Stimulated activated CD4-positive, alpha-beta T cell treated with anti-CD3 and anti-CD28 coated beads, Interleukin-2, amount 100 ng/mL, for 48 hours (primary cell): ENCODE results near the gene PAPSS2.
"Not testable (repeated sequence)": the region's sequence is repeated elsewhere in the genome, so short reads cannot be mapped to it uniquely, and the experiment has no call there.

Experiments used
- DNase-seq, 2 donors: peaks; one replicate each; pipeline ENCODE4 v3.0.0-alpha.2; 2020

PAPSS2 gene

DNA sequence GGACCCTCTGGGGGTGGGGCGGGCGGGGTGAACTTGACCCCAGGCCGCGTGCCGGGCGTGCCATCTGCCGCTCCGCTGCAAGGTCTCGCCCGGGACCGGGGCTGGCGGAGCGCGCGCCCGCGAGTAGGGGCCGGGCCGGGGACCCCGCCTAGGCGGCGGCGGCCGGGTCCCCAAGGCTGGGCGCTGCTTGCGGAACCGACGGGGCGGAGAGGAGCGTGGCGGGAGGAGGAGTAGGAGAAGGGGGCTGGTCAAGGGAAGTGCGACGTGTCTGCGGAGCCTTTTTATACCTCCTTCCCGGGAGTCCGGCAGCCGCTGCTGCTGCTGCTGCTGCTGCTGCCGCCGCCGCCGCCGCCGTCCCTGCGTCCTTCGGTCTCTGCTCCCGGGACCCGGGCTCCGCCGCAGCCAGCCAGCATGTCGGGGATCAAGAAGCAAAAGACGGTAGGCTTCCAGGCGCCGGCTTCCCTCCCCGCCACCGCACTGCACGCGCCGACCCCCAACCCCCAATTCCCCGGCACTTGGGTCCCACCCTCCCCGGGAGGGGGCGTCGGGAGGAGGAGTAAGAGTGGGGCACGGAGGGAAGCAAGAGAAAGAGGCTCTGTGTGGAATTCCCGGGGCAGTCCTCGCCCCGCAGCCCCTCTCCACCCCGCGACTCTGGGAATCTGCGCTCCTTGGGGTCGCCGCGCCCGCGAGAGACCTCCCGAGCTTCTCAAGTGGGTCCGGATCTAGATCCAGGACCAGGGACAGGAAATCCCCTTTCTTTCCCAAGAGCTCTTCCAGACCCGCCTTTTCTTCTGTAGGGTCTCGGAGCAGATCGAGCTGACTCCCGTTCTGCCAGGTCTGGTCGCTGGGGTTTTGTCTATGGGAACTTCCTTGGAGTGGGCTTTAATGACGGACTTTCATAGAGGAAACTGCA, at the start of gene PAPSS2:
PAPSS2 (plus strand) TSS at position 308 of the 913 bp plus-strand sequence; CDS start at position 412, 104 bp downstream.
- peak in 1 of 2 donors; percentile 11 for DNase-seq

- not testable (repeated sequence) for DNase-seq
Observed at GRCh38 chr10:87611341-87611740, 48.3 kb upstream of the PAPSS2 start.

GRCh38 chr10:87612115-87612514, 47.6 kb upstream of the PAPSS2 start:
- DNase-seq, result no peak

- DNase-seq, result no peak
Observed at GRCh38 chr10:87613751-87614150, 45.9 kb upstream of the PAPSS2 start.

DNA sequence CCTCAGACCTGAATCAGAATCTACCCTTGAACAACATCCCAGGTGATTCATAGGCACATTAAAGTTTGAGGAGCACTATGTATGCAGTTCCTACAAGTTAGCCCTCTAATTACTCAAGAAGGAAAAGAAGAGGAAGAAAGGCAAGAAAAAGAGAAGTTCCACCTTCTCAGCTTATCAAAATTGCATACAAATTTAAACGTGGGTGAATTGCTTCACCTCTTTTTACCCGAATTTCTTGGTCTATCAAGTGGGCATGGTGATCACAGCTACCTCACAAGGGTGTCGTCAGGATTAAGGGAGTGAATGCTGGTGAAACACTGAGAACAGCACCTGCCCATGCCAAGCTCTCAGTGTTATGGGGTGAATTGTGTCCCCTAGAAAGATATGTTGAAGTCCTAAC, 43.8 kb upstream of the PAPSS2 start:
- no peak for DNase-seq

DNA sequence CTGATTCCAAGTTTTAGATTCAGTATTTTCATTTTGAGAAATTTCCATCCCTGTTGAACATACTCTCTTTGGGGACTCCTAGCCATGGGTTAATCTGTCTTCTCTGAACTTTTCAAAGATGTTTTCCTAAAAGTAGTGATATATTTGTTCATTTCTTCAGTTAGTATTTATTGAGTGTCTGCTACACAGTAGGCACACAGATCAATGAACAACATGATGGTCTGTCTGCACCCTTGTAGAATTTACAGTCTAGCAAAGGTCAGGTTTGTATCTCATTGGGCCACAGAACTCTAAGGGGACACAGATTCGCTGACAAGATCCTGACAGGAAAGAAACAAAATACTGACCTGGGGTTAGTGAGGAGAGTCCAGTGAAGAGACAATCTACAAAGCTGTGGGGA, 42.2 kb upstream of the PAPSS2 start:
- no peak for DNase-seq

- no peak for DNase-seq
Observed at GRCh38 chr10:87618566-87619423, 40.9 kb upstream of the PAPSS2 start.

- no peak for DNase-seq
Observed at GRCh38 chr10:87619705-87620104, 40.0 kb upstream of the PAPSS2 start.

DNA sequence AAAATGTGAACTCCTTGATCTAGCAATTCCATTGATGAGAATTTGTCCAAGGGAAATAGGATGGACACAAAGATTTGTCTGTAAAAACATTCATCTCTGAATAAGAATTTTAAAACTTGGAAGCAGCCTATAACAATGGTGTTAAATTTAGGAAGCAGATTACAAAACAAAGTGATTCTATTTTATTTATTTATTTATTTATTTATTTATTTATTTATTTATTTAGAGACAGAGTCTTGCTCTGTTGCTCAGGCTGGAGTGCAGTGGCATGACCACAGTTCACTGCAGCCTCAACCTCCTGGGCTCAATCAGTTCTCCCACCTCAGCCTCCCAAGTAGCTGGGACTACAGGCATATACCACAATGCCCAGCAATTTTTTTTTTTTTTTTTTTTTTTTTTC, 38.2 kb upstream of the PAPSS2 start:
- not testable (repeated sequence) for DNase-seq

- DNase-seq, result no peak
Observed at GRCh38 chr10:87622314-87623004, 37.2 kb upstream of the PAPSS2 start.

GRCh38 chr10:87623191-87623590, 36.5 kb upstream of the PAPSS2 start:
- DNase-seq, result no peak

DNA sequence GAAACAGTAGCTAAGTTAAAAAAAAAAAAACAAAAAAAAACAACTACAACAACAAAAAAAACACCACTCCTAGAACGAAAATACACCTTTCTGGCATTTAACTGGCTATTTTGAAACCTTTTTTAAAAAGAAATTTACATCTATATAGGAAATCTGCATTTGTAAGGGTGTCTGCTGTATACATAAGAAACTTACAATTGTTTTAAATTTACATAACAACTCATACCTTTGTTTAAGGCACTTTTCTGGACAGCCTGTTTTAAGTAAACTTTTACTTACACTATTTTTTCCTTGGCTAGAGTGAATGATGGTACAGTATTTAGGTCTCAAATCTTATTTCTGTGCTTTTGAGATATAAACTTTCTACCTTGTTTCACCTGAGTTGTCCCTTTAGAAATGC, 34.0 kb upstream of the PAPSS2 start:
- no peak for DNase-seq

- DNase-seq, result no peak
Observed at GRCh38 chr10:87626422-87626892, 33.2 kb upstream of the PAPSS2 start.

DNA sequence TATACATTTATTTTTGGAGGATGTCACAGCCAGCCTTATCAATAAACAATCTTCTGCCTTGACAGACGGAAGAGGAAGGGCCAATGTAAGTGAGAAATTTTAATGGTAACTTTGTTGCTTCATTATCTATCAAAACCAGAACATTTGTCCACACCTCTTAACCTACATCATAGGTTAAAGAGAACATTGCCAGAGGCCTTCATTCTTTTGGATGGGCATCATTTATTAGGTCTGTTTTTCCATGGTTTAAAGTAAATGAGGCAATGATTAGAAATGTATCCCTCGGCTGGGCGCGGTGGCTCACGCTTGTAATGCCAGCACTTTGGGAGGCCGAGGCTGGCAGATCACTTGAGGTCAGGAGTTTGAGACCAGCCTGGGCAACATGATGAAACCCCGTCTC, 29.5 kb upstream of the PAPSS2 start:
- DNase-seq, result no peak

DNA sequence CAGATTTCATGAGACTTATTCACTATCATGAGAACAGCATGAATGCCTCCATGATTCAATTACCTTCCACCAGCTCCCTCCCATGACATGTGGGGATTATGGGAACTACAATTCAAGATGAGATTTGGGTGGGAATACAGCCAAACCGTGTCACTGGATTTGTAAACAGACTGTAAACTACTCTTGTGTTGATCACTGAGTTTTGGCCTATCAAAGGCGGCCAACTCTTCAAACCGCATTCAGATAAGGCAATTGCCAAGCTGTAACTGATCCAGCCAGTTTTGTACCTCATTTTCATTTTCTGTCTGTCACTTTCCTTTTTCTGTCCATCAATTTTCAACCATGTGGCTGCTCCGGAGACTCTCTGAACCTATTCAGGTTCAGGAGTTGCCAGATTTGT, 27.2 kb upstream of the PAPSS2 start:
- no peak for DNase-seq

- no peak for DNase-seq
Observed at GRCh38 chr10:87634311-87634710, 25.4 kb upstream of the PAPSS2 start.

DNA sequence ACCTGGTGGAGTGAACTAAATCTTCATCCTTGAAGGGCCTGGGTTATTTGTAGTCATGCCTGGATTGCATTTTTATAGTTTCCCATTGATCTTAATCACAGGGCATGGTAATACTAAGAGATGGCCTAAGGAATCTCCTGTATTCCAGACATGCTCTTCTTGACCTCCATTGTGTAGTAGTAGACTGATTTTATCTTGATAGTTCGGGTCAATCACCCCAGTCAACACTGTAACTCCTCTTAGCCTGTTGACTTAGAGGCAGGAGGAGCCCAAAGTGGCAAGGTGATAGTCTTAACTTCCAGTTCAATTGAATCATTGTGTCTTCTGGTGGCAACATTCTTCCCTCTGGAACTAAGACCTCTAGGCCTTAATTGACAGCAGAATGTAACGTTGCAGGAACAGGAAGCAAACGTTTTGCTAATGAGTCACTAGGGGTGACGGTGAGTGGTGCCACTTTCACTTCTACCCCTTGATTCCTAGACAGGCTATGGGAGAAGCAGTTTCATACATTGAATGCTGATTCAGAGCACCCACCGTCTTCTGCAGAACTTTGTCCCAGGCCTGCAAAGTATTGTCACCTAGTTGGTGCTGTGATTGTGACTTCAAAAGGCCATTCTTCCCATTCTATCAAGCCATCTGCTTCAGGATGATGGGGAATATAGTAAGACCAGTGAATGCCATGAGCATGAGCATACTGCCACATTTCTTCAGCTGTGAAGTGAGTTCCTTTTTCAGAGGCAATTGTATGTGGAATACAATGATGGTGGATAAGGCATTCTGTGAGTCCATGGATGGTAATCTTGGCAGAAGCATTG, 24.0 kb upstream of the PAPSS2 start:
- peak in 1 of 2 donors; percentile 14 for DNase-seq

DNA sequence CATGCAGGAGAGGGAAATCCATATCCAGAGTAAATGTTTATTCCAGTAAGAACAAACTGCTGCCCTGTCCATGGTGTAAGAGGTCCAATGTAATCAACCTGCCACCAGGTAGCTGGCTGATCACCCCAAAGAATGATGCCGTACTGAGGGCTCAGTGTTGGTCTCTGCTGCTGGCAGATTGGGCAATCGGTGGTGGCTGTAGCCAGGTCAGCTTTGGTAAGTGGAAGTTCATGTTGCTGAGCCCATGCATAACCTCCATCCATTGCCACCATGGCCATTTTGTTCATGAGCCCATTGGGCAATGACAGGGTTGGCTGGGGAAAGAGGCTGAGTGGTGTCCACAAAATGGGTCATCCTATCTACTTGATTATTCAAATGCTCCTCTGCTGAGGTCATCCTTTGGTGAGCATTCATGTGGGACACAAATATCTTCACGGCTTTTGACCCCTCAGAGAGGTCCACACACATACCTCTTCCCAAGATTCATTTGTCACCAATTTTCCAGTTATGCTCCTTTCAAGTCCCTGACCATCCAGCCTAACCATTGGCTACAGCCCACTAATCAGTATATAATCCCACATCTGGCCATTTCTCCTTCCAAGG, 23.3 kb upstream of the PAPSS2 start:
- no peak for DNase-seq

- DNase-seq, result no peak
Observed at GRCh38 chr10:87639493-87639892, 20.2 kb upstream of the PAPSS2 start.

- DNase-seq, result no peak
Observed at GRCh38 chr10:87640043-87640442, 19.6 kb upstream of the PAPSS2 start.

DNA sequence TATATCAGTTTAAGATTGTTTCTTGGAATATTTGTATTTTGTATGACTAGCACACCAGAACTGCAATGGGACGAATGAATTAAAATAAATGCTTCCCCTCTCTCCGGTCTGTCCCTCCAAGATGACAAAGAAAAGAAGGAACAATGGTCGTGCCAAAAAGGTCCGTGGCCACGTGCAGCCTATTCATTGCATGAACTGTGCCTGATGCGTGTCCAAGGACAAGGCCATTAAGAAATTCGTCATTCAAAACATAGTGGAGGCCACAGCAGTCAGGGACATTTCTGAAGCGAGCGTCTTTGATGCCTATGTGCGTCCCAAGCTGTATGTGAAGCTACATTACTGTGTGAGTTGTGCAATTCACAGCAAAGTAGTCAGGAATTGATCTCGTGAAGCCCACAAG, 17.2 kb upstream of the PAPSS2 start:
- no peak for DNase-seq

DNA sequence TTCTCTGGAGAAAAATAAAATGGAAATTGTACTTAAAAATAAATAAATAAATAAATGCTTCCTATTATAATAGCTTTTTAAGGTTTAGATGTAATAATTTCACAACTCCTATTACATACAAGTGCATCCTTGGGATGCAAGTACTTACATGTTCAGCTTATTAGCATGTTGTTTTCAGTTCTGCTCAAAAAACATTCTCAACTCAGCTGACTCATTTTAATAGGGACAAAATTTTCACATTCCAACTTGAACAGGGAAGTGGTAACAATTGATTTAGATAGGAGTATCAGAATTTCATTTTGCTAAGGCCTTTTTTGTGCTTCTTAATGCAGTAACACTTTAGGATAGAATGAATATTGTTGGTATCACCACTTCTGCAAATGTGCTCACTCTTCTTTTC, 16.7 kb upstream of the PAPSS2 start:
- DNase-seq, result no peak
